HG03378 (cell line): ENCODE measurements around the gene SLC25A13.

Experiments used
- ATAC-seq: cut with Tn5 transposase; IDR thresholded peaks from one replicate; pipeline ENCODE4 v1.9.1; 2021; ENCODE audit warnings: mild to moderate bottlenecking, moderate library complexity; ENCODE audit not compliant: unreplicated experiment

Gene SLC25A13

GRCh38 chr7:96212474-96212873 is 109.4 kb downstream of the SLC25A13 start:
- no peak for ATAC-seq

- no peak for ATAC-seq
Observed at GRCh38 chr7:96211954-96212353, 109.9 kb downstream of the SLC25A13 start.

- no peak for ATAC-seq
Observed at GRCh38 chr7:96205665-96206064, 116.2 kb downstream of the SLC25A13 start.

GRCh38 chr7:96204601-96205000 is 117.3 kb downstream of the SLC25A13 start:
- no peak for ATAC-seq

GRCh38 chr7:96203786-96204185 is 118.1 kb downstream of the SLC25A13 start:
- ATAC-seq = no peak

GRCh38 chr7:96202102-96202501 is 119.8 kb downstream of the SLC25A13 start:
- ATAC-seq = no peak

- ATAC-seq = no peak
Observed at GRCh38 chr7:96200740-96201139, 121.2 kb downstream of the SLC25A13 start.

GRCh38 chr7:96199421-96199820 is 122.5 kb downstream of the SLC25A13 start:
- ATAC-seq = no peak

- ATAC-seq = no peak
Observed at GRCh38 chr7:96198047-96198636, 123.8 kb downstream of the SLC25A13 start.

- ATAC-seq = no peak
Observed at GRCh38 chr7:96196676-96197075, 125.2 kb downstream of the SLC25A13 start.

- ATAC-seq = no peak
Observed at GRCh38 chr7:96189129-96189820, 132.6 kb downstream of the SLC25A13 start.

- ATAC-seq = no peak
Observed at GRCh38 chr7:96188591-96188991, 133.3 kb downstream of the SLC25A13 start.

- no peak for ATAC-seq
Observed at GRCh38 chr7:96188174-96188581, 133.7 kb downstream of the SLC25A13 start.

- ATAC-seq = no peak
Observed at GRCh38 chr7:96187735-96188134, 134.2 kb downstream of the SLC25A13 start.

- ATAC-seq = no peak
Observed at GRCh38 chr7:96184783-96185182, 137.1 kb downstream of the SLC25A13 start.

- ATAC-seq = no peak
Observed at GRCh38 chr7:96183163-96183670, 138.7 kb downstream of the SLC25A13 start.

- ATAC-seq = no peak
Observed at GRCh38 chr7:96182424-96183158, 139.3 kb downstream of the SLC25A13 start.

- ATAC-seq = no peak
Observed at GRCh38 chr7:96181174-96181573, 140.7 kb downstream of the SLC25A13 start.

- ATAC-seq = no peak
Observed at GRCh38 chr7:96179837-96180236, 142.1 kb downstream of the SLC25A13 start.

- no peak for ATAC-seq
Observed at GRCh38 chr7:96179341-96179740, 142.6 kb downstream of the SLC25A13 start.

- ATAC-seq = no peak
Observed at GRCh38 chr7:96178581-96178980, 143.3 kb downstream of the SLC25A13 start.

GRCh38 chr7:96177353-96177752 is 144.5 kb downstream of the SLC25A13 start:
- no peak for ATAC-seq
